Motor neuron (in vitro differentiated cells): Measurements from ENCODE around the gene FBXW7. TPM values are rescaled to one million over a fixed set of nuclear protein-coding genes. Genes with fewer than 3 reads are reported as not detected.
A peak's percentile ranks its signal among the peaks of the same experiment; 100 is the strongest.

Source experiments
- ATAC-seq, 8 experiments: fragments of 200-7000 bp; cut with Tn5 transposase; replicated peaks in 6 of 8; 2 replicates each; pipeline ENCODE4 v1.8.0; 2021; ENCODE audit warnings: mild to moderate bottlenecking in 8 of 8, moderate library complexity in 8 of 8
- H3K27ac ChIP-seq, 2 donors: fragments of 250-450 bp; sonication (Bioruptor Pico); 2 replicates each; pipeline ENCODE4 v1.9.0; 2021; ENCODE audit warnings: antibody characterized with exemption in 2 of 2, mild to moderate bottlenecking in 2 of 2, moderate library complexity in 1 of 2
- H3K4me1 ChIP-seq, 2 donors: fragments of 250-450 bp; sonication (Bioruptor Pico); replicated peaks in 1 of 2; 2 replicates each; pipeline ENCODE4 v1.6.1; 2021; ENCODE audit warnings: antibody characterized with exemption in 2 of 2, mild to moderate bottlenecking in 2 of 2, moderate library complexity in 1 of 2
- H3K4me3 ChIP-seq, 5 donors: fragments of 250-450 bp; sonication (Bioruptor Pico); 2 replicates each; pipeline ENCODE4 v1.9.0; 2021; ENCODE audit warnings: antibody characterized with exemption in 5 of 5, mild to moderate bottlenecking in 5 of 5, moderate library complexity in 4 of 5
- WGBS, 10 experiments: fragments of 450-650 bp; shearing (Covaris generic); methylation state at CpG; one replicate each; pipeline ENCODE4 v1.0.0; 2022; 5-methylcytosine and 5-hydroxymethylcytosine counted together
- in situ Hi-C, 9 experiments: fragments of 400-800 bp; cut with MboI; loops; one replicate each; pipeline ENCODE4 v1.15.0; 2021; ENCODE audit warnings: low sequenced_read_pairs in 9 of 9, low pct_unique_long_range_greater_than_20kb in 2 of 9; ENCODE audit not compliant: unreplicated experiment in 9 of 9
- total RNA-seq, 8 experiments: library from RNA; unstranded; fragments of 300-600 nt; gene quantifications; 2 replicates each; pipeline versions ENCODE4 v1.2.3 to v1.2.4, GENCODE V29; 2022

The FBXW7 gene
- total RNA-seq, 8 experiments from 2014 or later: 38.0 to 130 (median 68.5) TPM

DNA sequence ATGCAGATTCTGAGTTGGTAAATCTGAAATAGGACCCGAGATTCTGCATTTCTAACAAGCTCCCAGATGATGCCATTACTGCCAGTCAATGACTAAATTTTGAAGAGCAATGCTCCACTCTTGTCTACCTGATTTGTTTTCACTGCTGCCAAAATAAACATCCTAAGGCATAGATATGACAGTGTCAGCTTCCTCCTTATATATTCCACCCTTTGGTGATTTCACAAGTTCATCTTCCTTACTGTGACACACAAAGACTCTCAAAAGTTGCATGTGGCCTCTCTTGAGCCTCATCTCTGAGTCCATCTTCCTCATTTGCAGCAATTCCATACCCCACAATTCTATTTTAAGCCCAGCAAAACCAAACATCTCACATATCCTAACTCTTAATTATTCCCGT lies 110.9 kb downstream of the FBXW7 start:
- WGBS, 10 experiments: 23 to 100% (median 75%) methylated on average over 1 to 2 of the region's 2 CpGs; no CpG with 5 or more reads in 3 of the 10 experiments
- no peaks in the 10 kb centered on the region for H3K4me1 ChIP-seq
- peak in 2 of 8 experiments; percentile 17 to 63 for ATAC-seq
- no peak overlapping the region for H3K4me3 ChIP-seq
- in situ Hi-C loops: no loop called here
- no peak overlapping the region for H3K27ac ChIP-seq

GRCh38 chr4:152424396-152424795 lies 111.5 kb downstream of the FBXW7 start:
- Histone ChIP-seq H3K4me1 (no peaks in the 10 kb centered on the region), H3K27ac (no peak overlapping the region), H3K4me3 (no peak overlapping the region)
- no peak for ATAC-seq
- 80 to 100% (median 96%) methylated on average over 1 to 3 of the region's 3 CpGs; no CpG with 5 or more reads in 1 of the 10 experiments for WGBS, 10 experiments
- in situ Hi-C loops: no loop called here

DNA sequence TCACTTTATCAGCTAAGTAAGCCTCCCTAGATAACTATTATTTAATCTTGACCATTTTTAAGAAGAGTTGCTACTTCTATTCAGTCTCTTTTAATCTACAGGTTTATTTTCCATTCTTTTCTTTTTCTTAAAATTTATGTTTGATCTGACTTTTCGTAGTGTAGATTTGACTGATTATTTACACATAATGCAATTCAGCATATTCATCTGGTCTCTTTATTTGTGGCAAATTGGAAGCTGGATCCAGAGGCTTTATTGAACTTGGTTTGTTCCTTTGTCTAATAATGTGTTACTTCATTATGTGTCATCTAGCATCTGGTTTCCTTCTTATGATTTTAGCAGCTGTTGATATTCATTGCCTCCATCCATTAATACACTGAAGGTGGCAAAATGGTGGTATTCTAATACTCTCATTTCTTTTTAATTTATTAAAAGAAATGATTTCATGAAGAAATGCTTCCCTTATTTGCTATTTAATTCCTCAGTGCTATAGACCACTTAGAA lies 113.0 kb downstream of the FBXW7 start:
- WGBS, 10 experiments: 33 to 100% (median 97%) methylated on average over 1 of the region's 1 CpG
- Histone ChIP-seq H3K27ac (no peak overlapping the region), H3K4me3 (no peak overlapping the region), H3K4me1 (no peaks in the 10 kb centered on the region)
- no peak for ATAC-seq
- in situ Hi-C loops: no loop called here

DNA sequence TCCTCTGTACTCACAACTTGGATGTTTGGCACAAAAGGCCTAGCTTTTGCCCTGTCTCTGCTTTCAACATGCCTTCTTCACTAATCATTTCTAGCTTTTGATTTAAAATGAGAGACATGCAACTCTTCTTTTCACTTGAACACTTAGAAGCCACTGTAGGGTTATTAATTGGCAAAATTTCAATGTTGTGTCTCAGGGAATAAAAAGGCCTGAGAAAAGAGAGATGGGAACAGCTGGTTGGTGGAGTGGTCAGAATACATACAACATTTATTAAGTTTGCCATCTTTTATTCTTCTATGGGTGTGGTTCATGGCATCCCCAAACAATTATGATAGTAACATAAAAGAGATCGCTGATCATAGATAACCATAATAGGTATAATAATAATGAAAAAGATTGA lies 114.3 kb downstream of the FBXW7 start:
- ATAC-seq: no peak
- in situ Hi-C loops: no loop called here
- Histone ChIP-seq H3K4me1 (no peaks in the 10 kb centered on the region), H3K27ac (no peak overlapping the region), H3K4me3 (no peak overlapping the region)
- 88 to 100% (median 100%) methylated on average over 1 of the region's 1 CpG for WGBS, 10 experiments

DNA sequence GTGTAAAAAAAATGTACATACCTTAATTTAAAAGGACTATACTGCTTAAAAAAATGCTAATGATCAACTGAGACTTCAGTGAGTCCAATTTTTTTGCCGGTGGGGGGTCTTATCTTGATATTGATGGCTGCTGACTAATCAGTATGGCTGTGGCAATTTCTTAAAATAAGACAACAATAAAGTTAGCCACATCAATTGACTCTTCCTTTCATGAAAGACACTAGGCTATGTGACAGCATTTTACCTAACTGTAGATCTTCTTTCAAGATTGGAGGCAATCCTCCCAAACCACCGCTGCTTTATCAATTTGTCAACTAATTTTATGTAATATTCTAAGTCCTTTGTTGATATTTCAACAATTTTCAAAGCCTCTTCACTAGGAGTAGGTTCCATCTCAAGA lies 116.1 kb downstream of the FBXW7 start:
- WGBS, 10 experiments: 80 to 100% (median 94%) methylated on average over 1 to 2 of the region's 2 CpGs; no CpG with 5 or more reads in 1 of the 10 experiments
- no peak overlapping the region for H3K27ac ChIP-seq
- H3K4me1 ChIP-seq: no peaks in the 10 kb centered on the region
- in situ Hi-C loops: no loop called here
- no peak for ATAC-seq
- H3K4me3 ChIP-seq: no peak overlapping the region

- 60 to 100% methylated on average over 1 of the region's 2 CpGs; no CpG with 5 or more reads in 8 of the 10 experiments for WGBS, 10 experiments
- Histone ChIP-seq H3K4me1 (no peaks in the 10 kb centered on the region), H3K27ac (no peak overlapping the region), H3K4me3 (no peak overlapping the region)
- no peak for ATAC-seq
- in situ Hi-C loops: no loop called here
These were observed 118.2 kb downstream of the FBXW7 start for GRCh38 chr4:152417673-152418072.

GRCh38 chr4:152415980-152416379 lies 119.9 kb downstream of the FBXW7 start:
- Histone ChIP-seq H3K4me3 (no peak overlapping the region), H3K27ac (no peak overlapping the region), H3K4me1 (no peaks in the 10 kb centered on the region)
- in situ Hi-C loops: no loop called here
- no peak for ATAC-seq
- WGBS, 10 experiments: 31 to 100% (median 89%) methylated on average over 1 to 2 of the region's 2 CpGs

DNA sequence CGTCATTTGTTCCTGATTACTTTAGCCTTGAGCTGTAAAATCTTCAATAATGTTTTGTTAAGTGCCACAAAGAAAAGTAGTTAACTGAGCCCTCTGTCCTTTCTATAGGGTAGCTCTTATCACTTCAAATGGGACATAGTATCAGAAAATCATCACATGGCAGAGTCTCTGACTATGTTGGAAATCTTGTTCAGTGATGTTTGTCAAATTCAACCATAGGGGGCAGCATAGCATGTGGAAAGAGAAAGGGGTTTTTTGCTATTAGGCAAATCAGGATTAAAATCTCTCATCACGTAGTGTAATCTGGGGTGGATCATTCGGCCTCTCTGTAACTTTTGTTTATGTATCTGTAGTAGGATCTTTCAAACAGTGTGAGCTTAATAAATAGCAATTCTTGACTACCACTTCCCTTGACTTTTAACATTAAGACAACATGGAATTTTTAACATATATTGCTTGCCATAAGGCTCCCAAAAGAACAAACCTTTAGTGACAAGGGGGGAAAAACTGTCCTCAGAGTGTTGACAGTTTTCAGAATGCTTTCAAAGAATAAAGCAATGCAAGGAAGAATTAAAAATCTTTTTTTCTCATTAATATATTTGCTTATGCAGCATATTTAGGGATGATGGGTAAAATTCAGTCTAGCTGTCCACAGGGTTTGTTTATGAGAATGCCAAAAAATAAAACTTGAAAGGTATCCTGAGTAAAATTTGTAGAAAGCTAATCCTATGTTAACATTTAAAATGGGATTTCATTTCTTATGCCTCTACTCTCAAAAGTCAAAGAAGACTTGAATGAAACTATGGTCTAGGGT lies 127.2 kb downstream of the FBXW7 start:
- H3K27ac ChIP-seq: no peak overlapping the region
- H3K4me1 ChIP-seq: peaks cover 0 to 4% of the 10 kb centered on the region in 2 donors
- in situ Hi-C loops: no loop called here
- no peak overlapping the region for H3K4me3 ChIP-seq
- WGBS, 10 experiments: 47 to 90% (median 71%) methylated on average over 1 to 3 of the region's 3 CpGs; no CpG with 5 or more reads in 1 of the 10 experiments
- peak in 4 of 8 experiments; percentile 25 to 65 (median 56) for ATAC-seq

- in situ Hi-C loops: no loop called here
- H3K4me1 ChIP-seq: no peaks in the 10 kb centered on the region
- H3K4me3 ChIP-seq: no peak overlapping the region
- no peak for ATAC-seq
- 92 to 100% (median 96%) methylated on average over 1 to 3 of the region's 3 CpGs; no CpG with 5 or more reads in 3 of the 10 experiments for WGBS, 10 experiments
- no peak overlapping the region for H3K27ac ChIP-seq
These were observed 134.5 kb downstream of the FBXW7 start for GRCh38 chr4:152401424-152401823.

- Histone ChIP-seq H3K4me1 (peaks cover 0 to 5% of the 10 kb centered on the region in 2 donors), H3K4me3 (no peak overlapping the region), H3K27ac (no peak overlapping the region)
- in situ Hi-C loops: loop anchor here in 1 of 9 experiments (25.0 kb wide), 1 partner anchor 1287 kb away; no protein-coding TSS in a partner anchor
- ATAC-seq: no peak
These were observed 136.6 kb downstream of the FBXW7 start for GRCh38 chr4:152399246-152399645.

- WGBS, 10 experiments: 17 to 100% (median 83%) methylated on average over 1 of the region's 1 CpG; no CpG with 5 or more reads in 2 of the 10 experiments
- H3K4me3 ChIP-seq: no peak overlapping the region
- in situ Hi-C loops: loop anchor here in 1 of 9 experiments (25.0 kb wide), 1 partner anchor 1286 kb away; no protein-coding TSS in a partner anchor
- ATAC-seq: peak in 2 of 8 experiments; percentile 36 to 37
- peaks cover 0 to 5% of the 10 kb centered on the region in 2 donors for H3K4me1 ChIP-seq
- no peak overlapping the region for H3K27ac ChIP-seq
These were observed 137.8 kb downstream of the FBXW7 start for GRCh38 chr4:152398060-152398459.

DNA sequence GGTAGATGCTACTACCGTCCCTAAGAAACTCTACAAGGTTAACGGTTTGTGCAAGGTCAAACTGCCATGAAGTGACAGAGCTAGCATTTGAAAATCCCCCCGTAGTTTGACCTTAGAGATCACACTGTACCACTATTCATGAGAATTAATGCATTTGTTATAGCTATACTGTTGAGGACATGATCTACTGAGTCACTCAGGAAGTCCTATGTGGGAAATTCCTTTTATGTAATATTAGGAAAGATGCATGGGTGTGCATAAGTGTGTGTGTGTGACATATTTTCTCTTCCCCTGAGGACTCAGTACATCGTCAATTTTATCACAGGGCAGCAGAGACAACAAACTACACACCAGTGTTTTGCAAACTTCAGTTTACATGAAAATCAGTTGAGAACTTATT lies 141.1 kb downstream of the FBXW7 start:
- peaks cover 0 to 5% of the 10 kb centered on the region in 2 donors for H3K4me1 ChIP-seq
- 63 to 100% (median 80%) methylated on average over 1 to 3 of the region's 4 CpGs for WGBS, 10 experiments
- no peak overlapping the region for H3K27ac ChIP-seq
- ATAC-seq: peak in 3 of 8 experiments; percentile 38 to 42 (median 39)
- in situ Hi-C loops: loop anchor here in 1 of 9 experiments (25.0 kb wide), 1 partner anchor 1282 kb away; no protein-coding TSS in a partner anchor
- H3K4me3 ChIP-seq: no peak overlapping the region

DNA sequence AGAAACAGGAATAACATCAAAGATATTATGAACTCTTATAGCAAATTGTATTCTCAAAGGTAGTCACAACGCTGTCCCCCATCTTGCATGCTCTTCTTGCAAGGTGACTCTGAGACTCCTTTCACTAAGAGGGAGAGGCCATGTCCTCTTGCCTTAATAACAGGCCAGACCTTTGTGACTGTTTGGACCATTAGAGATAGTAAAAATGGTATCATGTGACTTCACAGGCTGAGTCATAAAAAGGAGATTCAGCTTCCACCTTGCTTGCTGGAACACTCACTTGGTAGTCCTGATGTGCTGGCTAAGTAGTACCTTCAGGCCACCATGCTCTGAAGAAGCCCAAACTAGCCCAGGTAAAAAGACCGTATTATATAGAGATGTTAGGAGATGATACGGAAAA lies 143.8 kb downstream of the FBXW7 start:
- in situ Hi-C loops: loop anchor here in 1 of 9 experiments (25.0 kb wide), 1 partner anchor 1280 kb away; no protein-coding TSS in a partner anchor
- no peak overlapping the region for H3K27ac ChIP-seq
- WGBS, 10 experiments: 78 to 100% (median 100%) methylated on average over 1 to 2 of the region's 3 CpGs; no CpG with 5 or more reads in 4 of the 10 experiments
- no peak overlapping the region for H3K4me3 ChIP-seq
- H3K4me1 ChIP-seq: peaks cover 0 to 5% of the 10 kb centered on the region in 2 donors
- ATAC-seq: no peak
